Mucosa of stomach (tissue), 1 donor: ENCODE data around the gene BPIFB4.
"Not testable (repeated sequence)": the region's sequence is repeated elsewhere in the genome, so short reads cannot be mapped to it uniquely, and the experiment has no call there.

Source experiments
- H3K27me3 ChIP-seq: one replicate; pipeline ENCODE4 v1.7.0; 2013; ENCODE audit warnings: mild to moderate bottlenecking, low read length; ENCODE audit not compliant: control insufficient read depth, insufficient read depth
- H3K36me3 ChIP-seq: one replicate; pipeline ENCODE4 v1.7.0; 2013; ENCODE audit warnings: low read length; ENCODE audit not compliant: control insufficient read depth, insufficient read depth
- H3K4me1 ChIP-seq: one replicate; pipeline ENCODE4 v1.7.0; 2013; ENCODE audit warnings: mild to moderate bottlenecking, low read length; ENCODE audit not compliant: control insufficient read depth, insufficient read depth
- H3K4me3 ChIP-seq: one replicate; pipeline ENCODE4 v1.7.0; 2013; ENCODE audit warnings: low read length
- H3K9ac ChIP-seq: one replicate; pipeline ENCODE4 v1.7.0; 2013; ENCODE audit warnings: mild to moderate bottlenecking, low read length, moderate library complexity
- H3K9me3 ChIP-seq: one replicate; pipeline ENCODE4 v1.7.0; 2013; ENCODE audit warnings: mild to moderate bottlenecking, low read length, moderate library complexity; ENCODE audit not compliant: control insufficient read depth
- donor health status: Pancreatic carcinoma.

BPIFB4 gene

GRCh38 chr20:33095249-33095648, 15.8 kb downstream of the BPIFB4 start:
- no peaks in the 10 kb centered on the region for H3K4me1 ChIP-seq
- no peak overlapping the region for H3K9ac ChIP-seq
- no peaks in the 10 kb centered on the region for H3K27me3 ChIP-seq
- no peak overlapping the region for H3K4me3 ChIP-seq
- no peaks in the 10 kb centered on the region for H3K9me3 ChIP-seq
- no peaks in the 10 kb centered on the region for H3K36me3 ChIP-seq

- not testable (repeated sequence) for H3K4me3 ChIP-seq, H3K4me1 ChIP-seq, H3K27me3 ChIP-seq, H3K9me3 ChIP-seq, H3K9ac ChIP-seq, H3K36me3 ChIP-seq
These were observed 16.6 kb downstream of the BPIFB4 start for GRCh38 chr20:33095902-33096584.

GRCh38 chr20:33097001-33097400, 17.6 kb downstream of the BPIFB4 start:
- H3K9me3 ChIP-seq = no peaks in the 10 kb centered on the region
- no peak overlapping the region for H3K4me3 ChIP-seq
- no peaks in the 10 kb centered on the region for H3K4me1 ChIP-seq
- no peaks in the 10 kb centered on the region for H3K36me3 ChIP-seq
- no peaks in the 10 kb centered on the region for H3K27me3 ChIP-seq
- no peak overlapping the region for H3K9ac ChIP-seq

- Histone ChIP-seq H3K4me3 (no peak overlapping the region), H3K9me3 (no peaks in the 10 kb centered on the region), H3K9ac (no peak overlapping the region), H3K27me3 (no peaks in the 10 kb centered on the region), H3K36me3 (no peaks in the 10 kb centered on the region), H3K4me1 (no peaks in the 10 kb centered on the region)
These were observed 20.5 kb downstream of the BPIFB4 start for GRCh38 chr20:33099843-33100538.

GRCh38 chr20:33103556-33103955, 24.1 kb downstream of the BPIFB4 start:
- no peaks in the 10 kb centered on the region for H3K4me1 ChIP-seq
- no peaks in the 10 kb centered on the region for H3K9me3 ChIP-seq
- no peaks in the 10 kb centered on the region for H3K27me3 ChIP-seq
- H3K4me3 ChIP-seq = no peak overlapping the region
- H3K36me3 ChIP-seq = no peaks in the 10 kb centered on the region
- no peak overlapping the region for H3K9ac ChIP-seq

- H3K36me3 ChIP-seq = no peaks in the 10 kb centered on the region
- no peak overlapping the region for H3K9ac ChIP-seq
- no peaks in the 10 kb centered on the region for H3K27me3 ChIP-seq
- no peak overlapping the region for H3K4me3 ChIP-seq
- H3K9me3 ChIP-seq = no peaks in the 10 kb centered on the region
- no peaks in the 10 kb centered on the region for H3K4me1 ChIP-seq
These were observed 24.9 kb downstream of the BPIFB4 start for GRCh38 chr20:33104336-33104735.

- Histone ChIP-seq H3K4me3 (no peak overlapping the region), H3K27me3 (no peaks in the 10 kb centered on the region), H3K4me1 (no peaks in the 10 kb centered on the region), H3K36me3 (no peaks in the 10 kb centered on the region), H3K9ac (no peak overlapping the region), H3K9me3 (no peaks in the 10 kb centered on the region)
These were observed 26.0 kb downstream of the BPIFB4 start for GRCh38 chr20:33105316-33105924.

- H3K27me3 ChIP-seq, H3K9me3 ChIP-seq, H3K4me3 ChIP-seq, H3K4me1 ChIP-seq, H3K36me3 ChIP-seq, H3K9ac ChIP-seq: not testable (repeated sequence)
These were observed 26.7 kb downstream of the BPIFB4 start for GRCh38 chr20:33106058-33106620.

- no peaks in the 10 kb centered on the region for H3K4me1 ChIP-seq
- no peaks in the 10 kb centered on the region for H3K27me3 ChIP-seq
- H3K9ac ChIP-seq = no peak overlapping the region
- H3K9me3 ChIP-seq = no peaks in the 10 kb centered on the region
- no peak overlapping the region for H3K4me3 ChIP-seq
- no peaks in the 10 kb centered on the region for H3K36me3 ChIP-seq
These were observed 29.2 kb downstream of the BPIFB4 start for GRCh38 chr20:33108661-33109060.

- H3K4me3 ChIP-seq = no peak overlapping the region
- H3K9ac ChIP-seq = no peak overlapping the region
- no peaks in the 10 kb centered on the region for H3K4me1 ChIP-seq
- H3K9me3 ChIP-seq = no peaks in the 10 kb centered on the region
- H3K27me3 ChIP-seq = no peaks in the 10 kb centered on the region
- H3K36me3 ChIP-seq = no peaks in the 10 kb centered on the region
These were observed 30.8 kb downstream of the BPIFB4 start for GRCh38 chr20:33110147-33110825.

GRCh38 chr20:33111306-33111705, 31.9 kb downstream of the BPIFB4 start:
- Histone ChIP-seq H3K27me3 (no peaks in the 10 kb centered on the region), H3K9me3 (no peaks in the 10 kb centered on the region), H3K4me3 (no peak overlapping the region)

More at GRCh38 chr20:33111306-33111705, 31.9 kb downstream of the BPIFB4 start:
- Histone ChIP-seq H3K4me1 (no peaks in the 10 kb centered on the region), H3K9ac (no peak overlapping the region), H3K36me3 (no peaks in the 10 kb centered on the region)
